GM23338 (cell line): ENCODE measurements around the gene NTMT2. TPM values are rescaled to one million over a fixed set of nuclear protein-coding genes. Genes with fewer than 3 reads are reported as not detected.

Experiments
- ATAC-seq: fragments of 200-7000 bp; cut with Tn5 transposase; 3 replicates; pipeline ENCODE4 v1.9.1; 2020
- DNase-seq: peaks from one replicate; pipeline ENCODE4 v3.0.0-alpha.2; 2015; ENCODE audit warnings: low spot score
- H2AFZ ChIP-seq: fragments of 200-600 bp; sonication (generic); 2 replicates; pipeline ENCODE4 v1.8.0; 2016; ENCODE audit warnings: antibody characterized with exemption, mild to moderate bottlenecking, moderate library complexity
- H3F3A ChIP-seq: fragments of 200-600 bp; sonication (generic); replicated peaks from 2 replicates; pipeline ENCODE4 v1.8.0; 2017; ENCODE audit warnings: antibody characterized with exemption, mixed run types, low read depth
- H3K27ac ChIP-seq: fragments of 200-600 bp; sonication (generic); 2 replicates; pipeline ENCODE4 v1.6.1; 2016; ENCODE audit warnings: low read depth
- H3K27me3 ChIP-seq: fragments of 200-600 bp; sonication (generic); 2 replicates; pipeline ENCODE4 v1.8.0; 2016; ENCODE audit warnings: mild to moderate bottlenecking, mixed run types, moderate library complexity; ENCODE audit not compliant: insufficient read depth
- H3K36me3 ChIP-seq: fragments of 200-600 bp; sonication (generic); 2 replicates; pipeline ENCODE4 v1.8.0; 2016; ENCODE audit warnings: mild to moderate bottlenecking; ENCODE audit not compliant: insufficient read depth
- H3K4me1 ChIP-seq: fragments of 200-600 bp; sonication (generic); 2 replicates; pipeline ENCODE4 v1.8.0; 2016; ENCODE audit warnings: mild to moderate bottlenecking, moderate library complexity; ENCODE audit not compliant: insufficient read depth
- H3K4me2 ChIP-seq: fragments of 200-600 bp; sonication (generic); 2 replicates; pipeline ENCODE4 v1.7.1; 2017; ENCODE audit warnings: mixed run types
- H3K4me3 ChIP-seq: fragments of 200-600 bp; sonication (generic); 2 replicates; pipeline ENCODE4 v1.6.1; 2016; ENCODE audit warnings: mixed run types
- H3K79me2 ChIP-seq: fragments of 200-600 bp; sonication (generic); replicated peaks from 2 replicates; pipeline ENCODE4 v1.8.0; 2017; ENCODE audit warnings: mild to moderate bottlenecking; ENCODE audit not compliant: insufficient read depth
- H3K9me2 ChIP-seq: fragments of 200-600 bp; sonication (generic); 2 replicates; pipeline ENCODE4 v1.8.0; 2017; ENCODE audit not compliant: insufficient read depth
- H4K20me1 ChIP-seq: fragments of 200-600 bp; sonication (generic); replicated peaks from 2 replicates; pipeline ENCODE4 v1.8.0; 2017; ENCODE audit warnings: mild to moderate bottlenecking; ENCODE audit not compliant: insufficient read depth
- H3K27ac Mint-ChIP-seq: 2 replicates; pipeline ENCODE4 v1.8.0; 2020; ENCODE audit warnings: inconsistent platforms, mild to moderate bottlenecking, moderate library complexity, mixed read lengths
- H3K27me3 Mint-ChIP-seq: 3 replicates; pipeline ENCODE4 v1.8.0; 2022; ENCODE audit warnings: low read depth, mild to moderate bottlenecking, moderate library complexity, mixed read lengths, inconsistent platforms; ENCODE audit not compliant: insufficient read depth, poor library complexity
- H3K36me3 Mint-ChIP-seq: 3 replicates; pipeline ENCODE4 v1.8.0; 2021; ENCODE audit warnings: low read depth, mild to moderate bottlenecking, inconsistent platforms, moderate library complexity, mixed read lengths
- H3K4me1 Mint-ChIP-seq: 3 replicates; pipeline ENCODE4 v1.8.0; 2020; ENCODE audit warnings: mild to moderate bottlenecking, inconsistent platforms, mixed read lengths
- H3K4me3 Mint-ChIP-seq: 3 replicates; pipeline ENCODE4 v1.8.0; 2021; ENCODE audit warnings: moderate library complexity, mild to moderate bottlenecking, inconsistent platforms, mixed read lengths
- H3K9me3 Mint-ChIP-seq: 3 replicates; pipeline ENCODE4 v1.8.0; 2020; ENCODE audit warnings: moderate library complexity, mild to moderate bottlenecking, inconsistent platforms, mixed read lengths
- CREB1 ChIP-seq: fragments of 250-450 bp; sonication (Bioruptor Pico); IDR thresholded peaks from 2 replicates; pipeline ENCODE4 v1.5.0; 2020; ENCODE audit warnings: low read depth, mild to moderate bottlenecking, moderate library complexity
- EZH2 ChIP-seq: fragments of 200-600 bp; sonication (generic); IDR thresholded peaks from one replicate; pipeline ENCODE4 v1.8.0; 2017; ENCODE audit warnings: antibody characterized with exemption, mild to moderate bottlenecking, low read depth; ENCODE audit not compliant: unreplicated experiment
- EZH2phosphoT487 ChIP-seq: fragments of 200-600 bp; sonication (generic); IDR thresholded peaks from one replicate; pipeline ENCODE4 v1.8.1; 2018; ENCODE audit warnings: antibody characterized with exemption; ENCODE audit not compliant: unreplicated experiment
- JUNB ChIP-seq: IDR thresholded peaks from one replicate; pipeline ENCODE4 v1.6.1; 2016; ENCODE audit warnings: antibody characterized with exemption; ENCODE audit not compliant: unreplicated experiment
- NANOG ChIP-seq: IDR thresholded peaks from 2 replicates; pipeline ENCODE4 v1.6.1; 2016; ENCODE audit warnings: antibody characterized with exemption, borderline replicate concordance
- POLR2AphosphoS5 ChIP-seq: IDR thresholded peaks from 2 replicates; pipeline ENCODE4 v1.6.1; 2016; ENCODE audit warnings: antibody characterized with exemption, low read depth
- STAT1 ChIP-seq: IDR thresholded peaks from one replicate; pipeline ENCODE4 v1.6.1; 2016; ENCODE audit warnings: antibody characterized with exemption; ENCODE audit not compliant: unreplicated experiment
- ZNF114 ChIP-seq: fragments of 250-450 bp; sonication (Bioruptor Pico); IDR thresholded peaks from 2 replicates; pipeline ENCODE4 v1.5.0; 2020; ENCODE audit warnings: mild to moderate bottlenecking, moderate library complexity
- ZNF331 ChIP-seq: fragments of 250-450 bp; sonication (Bioruptor Pico); IDR thresholded peaks from 2 replicates; pipeline ENCODE4 v1.5.0; 2020; ENCODE audit warnings: low read depth, mild to moderate bottlenecking, moderate library complexity
- polyA plus RNA-seq: library from polyadenylated mRNA; unstranded; fragments of >200 nt; fragmentation: Nextera tagmentation; extraction: Ambion mirVana; gene quantifications from 2 replicates; pipeline ENCODE4 v1.2.1, GENCODE V29; 2016
- total RNA-seq: library from RNA; depleted of rRNA; stranded (reverse); fragments of >200 nt; shearing (Covaris generic); gene quantifications from 2 replicates; pipeline ENCODE4 v1.2.3, GENCODE V29; 2014
- TF ChIP-seq, protein P1 (sequence below): IDR thresholded peaks from one replicate; pipeline ENCODE4 v1.6.1; 2018; ENCODE audit warnings: antibody characterized with exemption; ENCODE audit not compliant: unreplicated experiment
- TF ChIP-seq, protein P2 (sequence below): IDR thresholded peaks from 2 replicates; pipeline ENCODE4 v1.6.1; 2016; ENCODE audit warnings: antibody characterized with exemption
- TF ChIP-seq, protein P3 (sequence below): fragments of 250-450 bp; sonication (Bioruptor Pico); IDR thresholded peaks from 2 replicates; pipeline ENCODE4 v1.5.0; 2020; ENCODE audit warnings: mild to moderate bottlenecking, moderate library complexity
- TF ChIP-seq, protein P4 (sequence below), 2 experiments: fragments of 200-600 bp in 1 of 2; sonication (generic) in 1 of 2; conservative IDR thresholded peaks; 2 replicates each; pipeline versions ENCODE4 v1.5.1 to v1.6.1; 2016 to 2017; ENCODE audit warnings: antibody characterized with exemption in 2 of 2, low read depth in 2 of 2, mild to moderate bottlenecking in 2 of 2, moderate library complexity in 1 of 2

Gene NTMT2
- total and polyA plus RNA-seq, 2 experiments from 2014 or later, result 0.48 TPM; not detected in 1

DNA sequence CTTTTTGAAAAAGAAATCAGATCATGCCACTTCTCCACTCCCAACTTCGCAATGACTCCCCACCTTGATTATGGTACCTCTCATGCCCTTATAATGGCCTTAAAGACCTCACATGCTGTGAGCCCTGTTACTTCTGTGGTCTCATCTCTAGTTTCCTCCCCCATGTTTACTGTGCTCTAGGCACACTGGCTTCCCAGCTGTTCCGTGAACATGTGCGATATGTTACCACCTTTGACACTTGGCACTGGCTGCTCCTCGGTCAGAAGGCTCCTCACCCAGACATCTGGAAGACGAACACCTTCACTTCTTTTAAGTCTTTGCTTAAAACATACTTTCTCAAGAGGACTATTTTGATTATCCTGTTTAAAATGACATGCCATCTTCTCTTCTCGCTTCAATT is 14.3 kb upstream of the NTMT2 start:
- no peak overlapping the region for H2AFZ ChIP-seq
- H3K79me2 ChIP-seq, result no peaks in the 10 kb centered on the region
- no peak overlapping the region for H3K4me3 ChIP-seq
- no peaks in the 10 kb centered on the region for H3K9me3 Mint-ChIP-seq
- H3K4me3 Mint-ChIP-seq, result no peak overlapping the region
- H4K20me1 ChIP-seq, result no peaks in the 10 kb centered on the region
- H3K4me2 ChIP-seq, result no peak overlapping the region
- DNase-seq, result no peak
- no peak overlapping the region for H3K27ac Mint-ChIP-seq
- H3F3A ChIP-seq, result no peaks in the 10 kb centered on the region
- H3K27ac ChIP-seq, result no peak overlapping the region
- no peaks in the 10 kb centered on the region for H3K36me3 ChIP-seq
- H3K4me1 ChIP-seq, result no peaks in the 10 kb centered on the region
- TF ChIP-seq, protein P1, sequence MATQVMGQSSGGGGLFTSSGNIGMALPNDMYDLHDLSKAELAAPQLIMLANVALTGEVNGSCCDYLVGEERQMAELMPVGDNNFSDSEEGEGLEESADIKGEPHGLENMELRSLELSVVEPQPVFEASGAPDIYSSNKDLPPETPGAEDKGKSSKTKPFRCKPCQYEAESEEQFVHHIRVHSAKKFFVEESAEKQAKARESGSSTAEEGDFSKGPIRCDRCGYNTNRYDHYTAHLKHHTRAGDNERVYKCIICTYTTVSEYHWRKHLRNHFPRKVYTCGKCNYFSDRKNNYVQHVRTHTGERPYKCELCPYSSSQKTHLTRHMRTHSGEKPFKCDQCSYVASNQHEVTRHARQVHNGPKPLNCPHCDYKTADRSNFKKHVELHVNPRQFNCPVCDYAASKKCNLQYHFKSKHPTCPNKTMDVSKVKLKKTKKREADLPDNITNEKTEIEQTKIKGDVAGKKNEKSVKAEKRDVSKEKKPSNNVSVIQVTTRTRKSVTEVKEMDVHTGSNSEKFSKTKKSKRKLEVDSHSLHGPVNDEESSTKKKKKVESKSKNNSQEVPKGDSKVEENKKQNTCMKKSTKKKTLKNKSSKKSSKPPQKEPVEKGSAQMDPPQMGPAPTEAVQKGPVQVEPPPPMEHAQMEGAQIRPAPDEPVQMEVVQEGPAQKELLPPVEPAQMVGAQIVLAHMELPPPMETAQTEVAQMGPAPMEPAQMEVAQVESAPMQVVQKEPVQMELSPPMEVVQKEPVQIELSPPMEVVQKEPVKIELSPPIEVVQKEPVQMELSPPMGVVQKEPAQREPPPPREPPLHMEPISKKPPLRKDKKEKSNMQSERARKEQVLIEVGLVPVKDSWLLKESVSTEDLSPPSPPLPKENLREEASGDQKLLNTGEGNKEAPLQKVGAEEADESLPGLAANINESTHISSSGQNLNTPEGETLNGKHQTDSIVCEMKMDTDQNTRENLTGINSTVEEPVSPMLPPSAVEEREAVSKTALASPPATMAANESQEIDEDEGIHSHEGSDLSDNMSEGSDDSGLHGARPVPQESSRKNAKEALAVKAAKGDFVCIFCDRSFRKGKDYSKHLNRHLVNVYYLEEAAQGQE, result no peak
- TF ChIP-seq JUNB (no peak), POLR2AphosphoS5 (no peak), STAT1 (no peak), CREB1 (no peak), ZNF114 (CRISPR knock-in tag) (no peak), NANOG (no peak), EZH2 (no peak), EZH2phosphoT487 (no peak), ZNF331 (CRISPR knock-in tag) (no peak)
- TF ChIP-seq, protein P2, sequence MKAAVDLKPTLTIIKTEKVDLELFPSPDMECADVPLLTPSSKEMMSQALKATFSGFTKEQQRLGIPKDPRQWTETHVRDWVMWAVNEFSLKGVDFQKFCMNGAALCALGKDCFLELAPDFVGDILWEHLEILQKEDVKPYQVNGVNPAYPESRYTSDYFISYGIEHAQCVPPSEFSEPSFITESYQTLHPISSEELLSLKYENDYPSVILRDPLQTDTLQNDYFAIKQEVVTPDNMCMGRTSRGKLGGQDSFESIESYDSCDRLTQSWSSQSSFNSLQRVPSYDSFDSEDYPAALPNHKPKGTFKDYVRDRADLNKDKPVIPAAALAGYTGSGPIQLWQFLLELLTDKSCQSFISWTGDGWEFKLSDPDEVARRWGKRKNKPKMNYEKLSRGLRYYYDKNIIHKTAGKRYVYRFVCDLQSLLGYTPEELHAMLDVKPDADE, result no peak
- TF ChIP-seq, protein P3, sequence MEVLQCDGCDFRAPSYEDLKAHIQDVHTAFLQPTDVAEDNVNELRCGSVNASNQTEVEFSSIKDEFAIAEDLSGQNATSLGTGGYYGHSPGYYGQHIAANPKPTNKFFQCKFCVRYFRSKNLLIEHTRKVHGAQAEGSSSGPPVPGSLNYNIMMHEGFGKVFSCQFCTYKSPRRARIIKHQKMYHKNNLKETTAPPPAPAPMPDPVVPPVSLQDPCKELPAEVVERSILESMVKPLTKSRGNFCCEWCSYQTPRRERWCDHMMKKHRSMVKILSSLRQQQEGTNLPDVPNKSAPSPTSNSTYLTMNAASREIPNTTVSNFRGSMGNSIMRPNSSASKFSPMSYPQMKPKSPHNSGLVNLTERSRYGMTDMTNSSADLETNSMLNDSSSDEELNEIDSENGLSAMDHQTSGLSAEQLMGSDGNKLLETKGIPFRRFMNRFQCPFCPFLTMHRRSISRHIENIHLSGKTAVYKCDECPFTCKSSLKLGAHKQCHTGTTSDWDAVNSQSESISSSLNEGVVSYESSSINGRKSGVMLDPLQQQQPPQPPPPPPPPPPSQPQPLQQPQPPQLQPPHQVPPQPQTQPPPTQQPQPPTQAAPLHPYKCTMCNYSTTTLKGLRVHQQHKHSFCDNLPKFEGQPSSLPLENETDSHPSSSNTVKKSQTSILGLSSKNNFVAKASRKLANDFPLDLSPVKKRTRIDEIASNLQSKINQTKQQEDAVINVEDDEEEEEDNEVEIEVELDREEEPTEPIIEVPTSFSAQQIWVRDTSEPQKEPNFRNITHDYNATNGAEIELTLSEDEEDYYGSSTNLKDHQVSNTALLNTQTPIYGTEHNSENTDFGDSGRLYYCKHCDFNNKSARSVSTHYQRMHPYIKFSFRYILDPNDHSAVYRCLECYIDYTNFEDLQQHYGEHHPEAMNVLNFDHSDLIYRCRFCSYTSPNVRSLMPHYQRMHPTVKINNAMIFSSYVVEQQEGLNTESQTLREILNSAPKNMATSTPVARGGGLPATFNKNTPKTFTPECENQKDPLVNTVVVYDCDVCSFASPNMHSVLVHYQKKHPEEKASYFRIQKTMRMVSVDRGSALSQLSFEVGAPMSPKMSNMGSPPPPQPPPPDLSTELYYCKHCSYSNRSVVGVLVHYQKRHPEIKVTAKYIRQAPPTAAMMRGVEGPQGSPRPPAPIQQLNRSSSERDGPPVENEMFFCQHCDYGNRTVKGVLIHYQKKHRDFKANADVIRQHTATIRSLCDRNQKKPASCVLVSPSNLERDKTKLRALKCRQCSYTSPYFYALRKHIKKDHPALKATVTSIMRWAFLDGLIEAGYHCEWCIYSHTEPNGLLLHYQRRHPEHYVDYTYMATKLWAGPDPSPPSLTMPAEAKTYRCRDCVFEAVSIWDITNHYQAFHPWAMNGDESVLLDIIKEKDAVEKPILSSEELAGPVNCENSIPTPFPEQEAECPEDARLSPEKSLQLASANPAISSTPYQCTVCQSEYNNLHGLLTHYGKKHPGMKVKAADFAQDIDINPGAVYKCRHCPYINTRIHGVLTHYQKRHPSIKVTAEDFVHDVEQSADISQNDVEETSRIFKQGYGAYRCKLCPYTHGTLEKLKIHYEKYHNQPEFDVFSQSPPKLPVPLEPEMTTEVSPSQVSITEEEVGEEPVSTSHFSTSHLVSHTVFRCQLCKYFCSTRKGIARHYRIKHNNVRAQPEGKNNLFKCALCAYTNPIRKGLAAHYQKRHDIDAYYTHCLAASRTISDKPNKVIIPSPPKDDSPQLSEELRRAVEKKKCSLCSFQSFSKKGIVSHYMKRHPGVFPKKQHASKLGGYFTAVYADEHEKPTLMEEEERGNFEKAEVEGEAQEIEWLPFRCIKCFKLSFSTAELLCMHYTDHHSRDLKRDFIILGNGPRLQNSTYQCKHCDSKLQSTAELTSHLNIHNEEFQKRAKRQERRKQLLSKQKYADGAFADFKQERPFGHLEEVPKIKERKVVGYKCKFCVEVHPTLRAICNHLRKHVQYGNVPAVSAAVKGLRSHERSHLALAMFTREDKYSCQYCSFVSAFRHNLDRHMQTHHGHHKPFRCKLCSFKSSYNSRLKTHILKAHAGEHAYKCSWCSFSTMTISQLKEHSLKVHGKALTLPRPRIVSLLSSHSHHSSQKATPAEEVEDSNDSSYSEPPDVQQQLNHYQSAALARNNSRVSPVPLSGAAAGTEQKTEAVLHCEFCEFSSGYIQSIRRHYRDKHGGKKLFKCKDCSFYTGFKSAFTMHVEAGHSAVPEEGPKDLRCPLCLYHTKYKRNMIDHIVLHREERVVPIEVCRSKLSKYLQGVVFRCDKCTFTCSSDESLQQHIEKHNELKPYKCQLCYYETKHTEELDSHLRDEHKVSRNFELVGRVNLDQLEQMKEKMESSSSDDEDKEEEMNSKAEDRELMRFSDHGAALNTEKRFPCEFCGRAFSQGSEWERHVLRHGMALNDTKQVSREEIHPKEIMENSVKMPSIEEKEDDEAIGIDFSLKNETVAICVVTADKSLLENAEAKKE, result no peak
- TF ChIP-seq, protein P4, sequence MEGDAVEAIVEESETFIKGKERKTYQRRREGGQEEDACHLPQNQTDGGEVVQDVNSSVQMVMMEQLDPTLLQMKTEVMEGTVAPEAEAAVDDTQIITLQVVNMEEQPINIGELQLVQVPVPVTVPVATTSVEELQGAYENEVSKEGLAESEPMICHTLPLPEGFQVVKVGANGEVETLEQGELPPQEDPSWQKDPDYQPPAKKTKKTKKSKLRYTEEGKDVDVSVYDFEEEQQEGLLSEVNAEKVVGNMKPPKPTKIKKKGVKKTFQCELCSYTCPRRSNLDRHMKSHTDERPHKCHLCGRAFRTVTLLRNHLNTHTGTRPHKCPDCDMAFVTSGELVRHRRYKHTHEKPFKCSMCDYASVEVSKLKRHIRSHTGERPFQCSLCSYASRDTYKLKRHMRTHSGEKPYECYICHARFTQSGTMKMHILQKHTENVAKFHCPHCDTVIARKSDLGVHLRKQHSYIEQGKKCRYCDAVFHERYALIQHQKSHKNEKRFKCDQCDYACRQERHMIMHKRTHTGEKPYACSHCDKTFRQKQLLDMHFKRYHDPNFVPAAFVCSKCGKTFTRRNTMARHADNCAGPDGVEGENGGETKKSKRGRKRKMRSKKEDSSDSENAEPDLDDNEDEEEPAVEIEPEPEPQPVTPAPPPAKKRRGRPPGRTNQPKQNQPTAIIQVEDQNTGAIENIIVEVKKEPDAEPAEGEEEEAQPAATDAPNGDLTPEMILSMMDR (conservative IDR thresholded peaks at IDR 0.05; ENCODE audit: low read depth in 2 of 2), result no peak
- H3K4me1 Mint-ChIP-seq, result peaks cover 16% of the 10 kb centered on the region
- H3K27me3 Mint-ChIP-seq, result no peaks in the 10 kb centered on the region
- H3K27me3 ChIP-seq, result no peaks in the 10 kb centered on the region
- no peak; the same call in 2 of the 3 replicates for ATAC-seq
- no peaks in the 10 kb centered on the region for H3K9me2 ChIP-seq
- H3K36me3 Mint-ChIP-seq, result no peaks in the 10 kb centered on the region
